Measurements from ENCODE around the gene HOMER1.

- TF ChIP-seq ZBTB34 (CRISPR knock-in tag; IDR thresholded peaks at IDR 0.05) (no peak), EZH2 (IDR thresholded peaks at IDR 0.05; ENCODE audit: borderline replicate concordance, low read depth, low read length) (no peak), ZNF282 (CRISPR knock-in tag; IDR thresholded peaks at IDR 0.05) (no peak), MXI1 (IDR thresholded peaks at IDR 0.05; ENCODE audit: low read depth, low read length) (no peak), POLR2A (conservative IDR thresholded peaks at IDR 0.05) (no peak)
Observed at GRCh38 chr5:79401216-79401615, 112.7 kb downstream of the HOMER1 start.
